HG02610 (cell line): Measurements from ENCODE around the gene C1QTNF12.

ENCODE experiments used
- ATAC-seq: cut with Tn5 transposase; IDR thresholded peaks from one replicate; pipeline ENCODE4 v1.9.1; 2021; ENCODE audit warnings: mild to moderate bottlenecking, moderate library complexity; ENCODE audit not compliant: unreplicated experiment

Gene C1QTNF12

GRCh38 chr1:1229770-1230169 lies 16.8 kb downstream of the C1QTNF12 start:
- ATAC-seq, result no peak

GRCh38 chr1:1228596-1229321 lies 17.8 kb downstream of the C1QTNF12 start:
- no peak for ATAC-seq

GRCh38 chr1:1228187-1228586 lies 18.3 kb downstream of the C1QTNF12 start:
- ATAC-seq, result no peak

- no peak for ATAC-seq
Measured at GRCh38 chr1:1227386-1227785, 19.1 kb downstream of the C1QTNF12 start.

- no peak for ATAC-seq
Measured at GRCh38 chr1:1226566-1227362, 19.8 kb downstream of the C1QTNF12 start.

- no peak for ATAC-seq
Measured at GRCh38 chr1:1225913-1226312, 20.6 kb downstream of the C1QTNF12 start.

GRCh38 chr1:1225238-1225845 lies 21.2 kb downstream of the C1QTNF12 start:
- ATAC-seq, result no peak

GRCh38 chr1:1223891-1224290 lies 22.6 kb downstream of the C1QTNF12 start:
- ATAC-seq, result no peak

- ATAC-seq, result no peak
Measured at GRCh38 chr1:1223321-1223720, 23.2 kb downstream of the C1QTNF12 start.

GRCh38 chr1:1222575-1223225 lies 23.8 kb downstream of the C1QTNF12 start:
- no peak for ATAC-seq

- ATAC-seq, result no peak
Measured at GRCh38 chr1:1221887-1222574, 24.5 kb downstream of the C1QTNF12 start.

GRCh38 chr1:1220197-1220596 lies 26.3 kb downstream of the C1QTNF12 start:
- ATAC-seq, result no peak

- ATAC-seq, result no peak
Measured at GRCh38 chr1:1219341-1219740, 27.2 kb downstream of the C1QTNF12 start.

- ATAC-seq, result no peak
Measured at GRCh38 chr1:1218524-1219200, 27.9 kb downstream of the C1QTNF12 start.

GRCh38 chr1:1217621-1218523 lies 28.6 kb downstream of the C1QTNF12 start:
- ATAC-seq, result no peak

- ATAC-seq, result no peak
Measured at GRCh38 chr1:1216770-1217620, 29.5 kb downstream of the C1QTNF12 start.

- ATAC-seq, result no peak
Measured at GRCh38 chr1:1215881-1216605, 30.5 kb downstream of the C1QTNF12 start.
